Measurements from ENCODE around the gene IL1R2.

Gene IL1R2

GRCh38 chr2:102050854-102051391 lies 59.2 kb downstream of the IL1R2 start:
- no peak overlapping the region for H3K4me3 ChIP-seq (ENCODE audit: low read length)
- peaks cover 10% of the 10 kb centered on the region for H3K4me1 ChIP-seq (ENCODE audit: control insufficient read depth, low read depth, low read length)
- H3K27me3 ChIP-seq (ENCODE audit: control insufficient read depth, insufficient read depth, low read length), result no peaks in the 10 kb centered on the region
- H3K9me3 ChIP-seq (ENCODE audit: control insufficient read depth, low read depth, low read length), result no peaks in the 10 kb centered on the region
- no peaks in the 10 kb centered on the region for H3K36me3 ChIP-seq (ENCODE audit: control insufficient read depth, low read depth, low read length)
- H3K27ac ChIP-seq (ENCODE audit: low read length), result no peak overlapping the region
- H3K9ac ChIP-seq (ENCODE audit: low read length), result no peak overlapping the region

- H3K27ac ChIP-seq (ENCODE audit: low read length), result no peak overlapping the region
- no peak overlapping the region for H3K4me3 ChIP-seq (ENCODE audit: low read length)
- H3K9ac ChIP-seq (ENCODE audit: low read length), result no peak overlapping the region
- no peaks in the 10 kb centered on the region for H3K9me3 ChIP-seq (ENCODE audit: control insufficient read depth, low read depth, low read length)
- no peaks in the 10 kb centered on the region for H3K27me3 ChIP-seq (ENCODE audit: control insufficient read depth, insufficient read depth, low read length)
- no peaks in the 10 kb centered on the region for H3K36me3 ChIP-seq (ENCODE audit: control insufficient read depth, low read depth, low read length)
- peaks cover 10% of the 10 kb centered on the region for H3K4me1 ChIP-seq (ENCODE audit: control insufficient read depth, low read depth, low read length)
Measured at GRCh38 chr2:102051692-102052277, 60.0 kb downstream of the IL1R2 start.

- H3K9me3 ChIP-seq (ENCODE audit: control insufficient read depth, low read depth, low read length), result no peaks in the 10 kb centered on the region
- no peak overlapping the region for H3K27ac ChIP-seq (ENCODE audit: low read length)
- no peaks in the 10 kb centered on the region for H3K36me3 ChIP-seq (ENCODE audit: control insufficient read depth, low read depth, low read length)
- no peaks in the 10 kb centered on the region for H3K27me3 ChIP-seq (ENCODE audit: control insufficient read depth, insufficient read depth, low read length)
- no peak overlapping the region for H3K4me3 ChIP-seq (ENCODE audit: low read length)
- H3K9ac ChIP-seq (ENCODE audit: low read length), result no peak overlapping the region
- H3K4me1 ChIP-seq (ENCODE audit: control insufficient read depth, low read depth, low read length), result peaks cover 10% of the 10 kb centered on the region
Measured at GRCh38 chr2:102052365-102052764, 60.6 kb downstream of the IL1R2 start.

DNA sequence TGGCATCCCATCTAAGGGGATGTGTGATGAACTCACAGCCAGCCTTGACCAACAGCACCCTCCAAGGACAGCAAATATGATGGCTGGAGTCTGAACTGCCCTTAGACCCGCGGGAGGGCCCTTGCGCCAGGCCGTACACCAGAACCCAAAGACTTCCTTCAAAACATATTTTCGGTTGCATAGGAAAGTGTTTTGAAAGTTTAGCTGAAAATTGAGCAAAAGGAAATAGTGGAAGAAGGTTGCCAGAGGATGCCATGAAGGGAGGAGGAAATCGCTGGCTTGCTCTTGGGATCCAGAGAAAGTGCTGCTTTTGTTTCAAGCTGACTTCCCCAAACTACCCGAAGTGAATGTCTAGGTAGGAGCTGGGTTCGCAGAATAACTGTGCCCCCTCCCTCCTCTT lies 61.3 kb downstream of the IL1R2 start:
- Histone ChIP-seq H3K27me3 (ENCODE audit: control insufficient read depth, insufficient read depth, low read length) (no peaks in the 10 kb centered on the region), H3K9me3 (ENCODE audit: control insufficient read depth, low read depth, low read length) (no peaks in the 10 kb centered on the region), H3K9ac (ENCODE audit: low read length) (no peak overlapping the region), H3K4me3 (ENCODE audit: low read length) (no peak overlapping the region), H3K4me1 (ENCODE audit: control insufficient read depth, low read depth, low read length) (peaks cover 10% of the 10 kb centered on the region), H3K36me3 (ENCODE audit: control insufficient read depth, low read depth, low read length) (no peaks in the 10 kb centered on the region), H3K27ac (ENCODE audit: low read length) (no peak overlapping the region)

DNA sequence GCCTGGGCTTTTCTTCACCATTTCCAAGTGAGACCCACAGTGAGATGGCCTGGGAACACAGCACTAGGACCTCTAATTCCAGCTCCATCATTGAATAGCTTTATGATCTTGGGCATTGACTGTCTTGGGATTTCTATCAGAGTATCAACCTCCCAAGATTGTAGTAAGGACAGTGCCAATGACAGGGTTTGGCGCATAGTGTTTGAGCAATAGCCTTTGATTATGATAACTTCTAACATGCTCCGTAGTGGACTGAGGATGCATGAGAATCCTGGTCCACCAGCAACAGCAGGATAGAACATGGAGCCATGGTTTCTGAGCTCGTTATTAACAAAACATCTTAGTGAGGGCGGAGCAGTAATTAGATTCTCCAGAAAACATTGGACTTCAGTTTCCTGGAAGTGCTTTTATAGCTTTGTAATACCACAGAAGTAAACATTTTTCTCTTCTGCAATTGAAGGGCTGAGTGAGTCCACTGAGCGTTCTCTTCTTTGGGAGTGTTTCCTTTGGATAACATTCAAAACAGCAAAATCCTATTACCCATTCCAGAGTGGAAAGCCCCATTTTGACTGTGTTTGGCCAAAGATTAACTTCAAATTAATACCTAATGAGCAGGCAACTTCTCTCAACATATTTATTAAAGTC lies 63.7 kb downstream of the IL1R2 start:
- no peak overlapping the region for H3K4me3 ChIP-seq (ENCODE audit: low read length)

DNA sequence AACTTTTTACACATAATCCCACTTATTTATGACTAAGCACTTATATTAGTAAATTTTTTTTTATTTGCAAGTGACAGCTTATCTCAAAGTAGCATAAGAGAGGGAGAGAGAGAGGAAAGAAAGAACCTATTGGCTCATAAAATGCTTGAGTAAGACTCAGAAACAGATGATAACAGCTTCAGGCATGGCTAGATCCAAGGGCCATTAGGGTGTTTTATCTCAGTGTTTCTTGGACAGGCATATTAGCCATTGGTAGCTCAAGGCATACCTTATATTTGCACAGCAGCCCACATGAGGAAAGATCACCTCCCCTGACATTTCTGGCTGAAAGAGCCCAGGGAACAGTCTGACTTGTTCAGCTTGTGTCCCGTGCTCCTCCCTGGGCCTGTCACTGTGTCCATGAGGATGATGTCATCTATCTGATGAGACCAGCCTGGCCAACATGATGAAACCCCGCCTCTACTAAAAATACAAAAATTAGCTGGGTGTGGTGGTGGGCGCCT lies 64.4 kb downstream of the IL1R2 start:
- H3K9me3 ChIP-seq (ENCODE audit: control insufficient read depth, low read depth, low read length), result no peaks in the 10 kb centered on the region
- H3K27me3 ChIP-seq (ENCODE audit: control insufficient read depth, insufficient read depth, low read length), result no peaks in the 10 kb centered on the region
- no peak overlapping the region for H3K9ac ChIP-seq (ENCODE audit: low read length)
- H3K36me3 ChIP-seq (ENCODE audit: control insufficient read depth, low read depth, low read length), result no peaks in the 10 kb centered on the region
- H3K4me3 ChIP-seq (ENCODE audit: low read length), result no peak overlapping the region
- H3K27ac ChIP-seq (ENCODE audit: low read length), result no peak overlapping the region
- no peaks in the 10 kb centered on the region for H3K4me1 ChIP-seq (ENCODE audit: control insufficient read depth, low read depth, low read length)

More for the DNA sequence above, 63.7 kb downstream of the IL1R2 start:
- no peak overlapping the region for H3K27ac ChIP-seq (ENCODE audit: low read length)
- no peak overlapping the region for H3K9ac ChIP-seq (ENCODE audit: low read length)
- H3K4me1 ChIP-seq (ENCODE audit: control insufficient read depth, low read depth, low read length), result no peaks in the 10 kb centered on the region
- no peaks in the 10 kb centered on the region for H3K9me3 ChIP-seq (ENCODE audit: control insufficient read depth, low read depth, low read length)
- no peaks in the 10 kb centered on the region for H3K27me3 ChIP-seq (ENCODE audit: control insufficient read depth, insufficient read depth, low read length)
- H3K36me3 ChIP-seq (ENCODE audit: control insufficient read depth, low read depth, low read length), result no peaks in the 10 kb centered on the region

- Histone ChIP-seq H3K27me3 (ENCODE audit: control insufficient read depth, insufficient read depth, low read length) (no peaks in the 10 kb centered on the region), H3K4me1 (ENCODE audit: control insufficient read depth, low read depth, low read length) (no peaks in the 10 kb centered on the region), H3K4me3 (ENCODE audit: low read length) (no peak overlapping the region), H3K36me3 (ENCODE audit: control insufficient read depth, low read depth, low read length) (no peaks in the 10 kb centered on the region), H3K9me3 (ENCODE audit: control insufficient read depth, low read depth, low read length) (no peaks in the 10 kb centered on the region), H3K27ac (ENCODE audit: low read length) (no peak overlapping the region), H3K9ac (ENCODE audit: low read length) (no peak overlapping the region)
Measured at GRCh38 chr2:102057502-102058292, 65.9 kb downstream of the IL1R2 start.

DNA sequence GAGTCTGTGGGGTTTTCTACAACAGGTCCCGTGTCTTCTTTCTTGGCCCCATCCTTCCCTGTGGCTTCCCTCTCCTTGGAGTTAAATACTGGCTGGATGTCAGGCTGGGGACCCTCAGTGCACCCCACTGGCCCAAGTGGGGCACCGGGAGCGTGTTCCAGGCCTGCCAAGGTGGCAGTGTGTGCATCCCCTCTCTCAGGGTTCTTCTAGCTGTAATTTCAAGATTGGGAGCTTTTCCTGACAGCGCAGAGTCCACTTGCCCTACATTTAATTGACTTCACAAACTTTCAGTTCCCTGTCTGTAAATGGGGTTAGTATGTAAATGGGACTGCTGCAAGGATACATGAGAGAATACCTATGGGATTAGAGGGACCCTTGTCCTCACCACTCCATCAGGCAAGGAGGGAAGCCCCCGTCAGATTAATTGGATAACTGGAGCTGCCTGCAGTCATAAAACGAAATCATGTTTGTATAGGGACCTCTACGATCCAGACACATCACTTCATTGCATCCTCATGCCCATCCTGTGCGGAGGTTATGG lies 66.6 kb downstream of the IL1R2 start:
- no peaks in the 10 kb centered on the region for H3K4me1 ChIP-seq (ENCODE audit: control insufficient read depth, low read depth, low read length)
- H3K36me3 ChIP-seq (ENCODE audit: control insufficient read depth, low read depth, low read length), result no peaks in the 10 kb centered on the region
- H3K27ac ChIP-seq (ENCODE audit: low read length), result no peak overlapping the region
- H3K27me3 ChIP-seq (ENCODE audit: control insufficient read depth, insufficient read depth, low read length), result no peaks in the 10 kb centered on the region
- no peak overlapping the region for H3K4me3 ChIP-seq (ENCODE audit: low read length)
- H3K9ac ChIP-seq (ENCODE audit: low read length), result no peak overlapping the region
- no peaks in the 10 kb centered on the region for H3K9me3 ChIP-seq (ENCODE audit: control insufficient read depth, low read depth, low read length)

DNA sequence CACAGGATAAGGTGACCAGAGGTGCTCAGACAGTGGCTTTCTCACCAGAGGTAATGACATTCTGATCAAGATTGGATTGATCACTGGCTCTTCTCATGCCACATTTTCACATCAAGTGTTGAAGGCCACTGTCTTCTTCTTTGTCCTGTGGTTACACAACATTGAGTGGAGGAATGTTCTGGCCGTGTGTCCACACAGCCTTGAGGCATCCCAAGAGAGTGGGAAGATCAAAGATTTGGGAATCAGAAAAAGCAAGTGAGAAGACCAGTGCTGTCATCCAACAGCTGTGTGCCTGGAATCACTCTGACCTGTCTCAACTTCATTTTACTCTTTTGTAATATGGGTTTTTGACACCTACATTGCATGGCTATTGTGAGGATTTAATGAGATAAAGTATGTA lies 67.4 kb downstream of the IL1R2 start:
- Histone ChIP-seq H3K9me3 (ENCODE audit: control insufficient read depth, low read depth, low read length) (no peaks in the 10 kb centered on the region), H3K27me3 (ENCODE audit: control insufficient read depth, insufficient read depth, low read length) (no peaks in the 10 kb centered on the region), H3K4me1 (ENCODE audit: control insufficient read depth, low read depth, low read length) (no peaks in the 10 kb centered on the region), H3K27ac (ENCODE audit: low read length) (no peak overlapping the region), H3K9ac (ENCODE audit: low read length) (no peak overlapping the region), H3K36me3 (ENCODE audit: control insufficient read depth, low read depth, low read length) (no peaks in the 10 kb centered on the region), H3K4me3 (ENCODE audit: low read length) (no peak overlapping the region)

GRCh38 chr2:102060047-102060446 lies 68.3 kb downstream of the IL1R2 start:
- Histone ChIP-seq H3K9ac (ENCODE audit: low read length) (no peak overlapping the region), H3K27me3 (ENCODE audit: control insufficient read depth, insufficient read depth, low read length) (no peaks in the 10 kb centered on the region), H3K9me3 (ENCODE audit: control insufficient read depth, low read depth, low read length) (no peaks in the 10 kb centered on the region), H3K4me1 (ENCODE audit: control insufficient read depth, low read depth, low read length) (no peaks in the 10 kb centered on the region), H3K27ac (ENCODE audit: low read length) (no peak overlapping the region), H3K36me3 (ENCODE audit: control insufficient read depth, low read depth, low read length) (no peaks in the 10 kb centered on the region), H3K4me3 (ENCODE audit: low read length) (no peak overlapping the region)

DNA sequence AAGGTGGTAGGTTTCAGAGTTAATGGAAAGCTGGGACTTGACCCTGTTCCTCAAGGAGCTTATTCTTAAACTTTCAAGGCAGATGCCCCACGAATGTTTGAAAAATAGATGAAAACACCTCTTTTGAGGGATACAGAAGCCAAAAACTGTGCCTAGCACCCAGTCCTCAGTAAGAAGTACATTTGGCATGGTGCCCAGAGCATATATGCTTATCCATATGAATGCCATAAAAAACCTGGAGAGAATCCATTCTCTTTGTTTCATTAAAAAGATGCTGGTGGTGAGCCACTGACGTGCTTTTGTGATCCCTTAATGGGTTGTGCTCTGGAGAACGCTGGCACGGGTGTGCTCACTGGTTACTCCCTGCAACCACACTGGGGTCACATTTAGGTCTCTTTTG lies 69.0 kb downstream of the IL1R2 start:
- no peaks in the 10 kb centered on the region for H3K9me3 ChIP-seq (ENCODE audit: control insufficient read depth, low read depth, low read length)
- no peak overlapping the region for H3K27ac ChIP-seq (ENCODE audit: low read length)
- no peak overlapping the region for H3K4me3 ChIP-seq (ENCODE audit: low read length)
- H3K36me3 ChIP-seq (ENCODE audit: control insufficient read depth, low read depth, low read length), result no peaks in the 10 kb centered on the region
- H3K9ac ChIP-seq (ENCODE audit: low read length), result no peak overlapping the region
- no peaks in the 10 kb centered on the region for H3K27me3 ChIP-seq (ENCODE audit: control insufficient read depth, insufficient read depth, low read length)
- no peaks in the 10 kb centered on the region for H3K4me1 ChIP-seq (ENCODE audit: control insufficient read depth, low read depth, low read length)
